Body of pancreas (tissue), 4 donors: ENCODE results near the gene LMBR1. TPM values are rescaled to one million over a fixed set of nuclear protein-coding genes. Genes with fewer than 3 reads are reported as not detected.

ENCODE experiments used
- ATAC-seq: fragments of 150-250 bp; one replicate; pipeline ENCODE4 v1.9.1; 2016
- DNase-seq, 4 donors: peaks; one replicate each; pipeline ENCODE4 v3.0.0-alpha.2; 2019
- H3K27ac ChIP-seq, 4 donors: fragments of 200-600 bp; sonication (generic); 1 replicate in 3 of 4; 2 replicates in 1 of 4; pipeline versions ENCODE4 v1.5.1 to v1.6.1; 2016 to 2019; ENCODE audit warnings: mild to moderate bottlenecking in 1 of 4, mixed read lengths in 1 of 4, moderate library complexity in 1 of 4
- H3K27me3 ChIP-seq, 2 donors: fragments of 200-600 bp; sonication (generic); one replicate each; pipeline ENCODE4 v1.6.0; 2016; ENCODE audit warnings: mild to moderate bottlenecking in 1 of 2
- H3K36me3 ChIP-seq, 2 donors: fragments of 200-600 bp; sonication (generic); replicated peaks in 1 of 2; 2 replicates each; pipeline ENCODE4 v1.5.1; 2016; ENCODE audit warnings: low read depth in 2 of 2; ENCODE audit not compliant: insufficient read depth in 1 of 2
- H3K4me1 ChIP-seq: fragments of 200-600 bp; sonication (generic); one replicate; pipeline ENCODE4 v1.6.0; 2016
- H3K4me3 ChIP-seq, 2 donors: fragments of 200-600 bp; sonication (generic); 1 replicate in 1 of 2; 2 replicates in 1 of 2; pipeline ENCODE4 v1.5.1; 2016 to 2019
- H3K9me3 ChIP-seq, 3 donors: fragments of 200-600 bp; sonication (generic); 1 replicate in 2 of 3; 2 replicates in 1 of 3; pipeline ENCODE4 v1.5.1; 2016
- CTCF ChIP-seq, 7 experiments: fragments of 450-650 bp in 4 of 7; fragments of 200-600 bp in 3 of 7; sonication (generic) in 3 of 7; IDR thresholded peaks; one replicate each; pipeline ENCODE4 v1.5.1; 2016 to 2019; ENCODE audit warnings: antibody characterized with exemption in 7 of 7
- POLR2A ChIP-seq, 3 donors: fragments of 450-650 bp; IDR thresholded peaks; one replicate each; pipeline ENCODE4 v1.6.1; 2016; ENCODE audit warnings: antibody characterized with exemption in 3 of 3, mild to moderate bottlenecking in 2 of 3
- WGBS, 2 donors: methylation state at CpG; one replicate each; pipeline ENCODE4 v1.1.5; 2017; 5-methylcytosine and 5-hydroxymethylcytosine counted together
- intact Hi-C: fragments of 100-400 bp; cut with DNase I; formaldehyde crosslinking; loops from one replicate; pipeline ENCODE4 v1.15.1; 2023
- total RNA-seq, 2 donors: library from RNA; depleted of rRNA; stranded (reverse); fragments of >200 nt; gene quantifications; one replicate each; pipeline ENCODE4 v1.1.0, GENCODE V29; 2016

The LMBR1 gene
- total RNA-seq, 2 donors from 2014 or later, result 23.4 to 54.0 TPM

- ATAC-seq (no peak), DNase-seq (no peak)
- H3K27me3 ChIP-seq, result no peaks in the 10 kb centered on the region
- no peak for TF ChIP-seq CTCF (IDR thresholded peaks at IDR 0.05)
- TF ChIP-seq POLR2A (IDR thresholded peaks at IDR 0.05), result no peak
- no peak overlapping the region for H3K4me3 ChIP-seq
- intact Hi-C loops, result no loop called here
- H3K36me3 ChIP-seq, result peaks cover 0 to 11% of the 10 kb centered on the region in 2 donors
- H3K9me3 ChIP-seq, result no peaks in the 10 kb centered on the region
- WGBS, 2 donors, result 82 to 86% methylated on average over 2 of the region's 2 CpGs
- H3K4me1 ChIP-seq, result no peaks in the 10 kb centered on the region
- H3K27ac ChIP-seq, result no peak overlapping the region
Measured at GRCh38 chr7:156682928-156683327, 210.1 kb downstream of the LMBR1 start.

DNA sequence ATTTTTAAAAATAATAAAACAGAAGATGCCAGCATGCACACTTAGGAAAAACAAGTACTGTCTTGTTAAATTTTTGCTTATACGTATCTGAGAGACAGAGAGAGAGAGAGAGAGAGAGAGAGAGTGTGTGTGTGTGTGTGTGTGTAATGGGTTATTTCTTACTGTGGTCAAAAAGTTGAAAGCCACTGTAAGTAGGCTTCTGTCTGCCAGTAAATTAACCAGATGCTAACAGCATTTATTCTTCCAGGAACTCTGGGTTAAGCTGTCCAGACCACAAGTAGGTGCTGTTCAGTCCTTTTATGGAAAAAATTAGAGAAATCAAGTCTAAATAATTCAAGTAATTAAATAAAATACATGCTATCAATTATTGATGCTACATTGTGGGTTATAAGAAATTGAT is 212.7 kb downstream of the LMBR1 start:
- DNase-seq (no peak), ATAC-seq (no peak)
- H3K4me1 ChIP-seq, result no peaks in the 10 kb centered on the region
- no peak overlapping the region for H3K27ac ChIP-seq
- H3K4me3 ChIP-seq, result no peak overlapping the region
- no peaks in the 10 kb centered on the region for H3K27me3 ChIP-seq
- TF ChIP-seq CTCF (IDR thresholded peaks at IDR 0.05), result no peak
- TF ChIP-seq POLR2A (IDR thresholded peaks at IDR 0.05), result no peak
- intact Hi-C loops, result no loop called here
- 82 to 93% methylated on average over 1 of the region's 1 CpG for WGBS, 2 donors
- H3K36me3 ChIP-seq, result peaks cover 5 to 12% of the 10 kb centered on the region in 2 donors
- no peaks in the 10 kb centered on the region for H3K9me3 ChIP-seq

DNA sequence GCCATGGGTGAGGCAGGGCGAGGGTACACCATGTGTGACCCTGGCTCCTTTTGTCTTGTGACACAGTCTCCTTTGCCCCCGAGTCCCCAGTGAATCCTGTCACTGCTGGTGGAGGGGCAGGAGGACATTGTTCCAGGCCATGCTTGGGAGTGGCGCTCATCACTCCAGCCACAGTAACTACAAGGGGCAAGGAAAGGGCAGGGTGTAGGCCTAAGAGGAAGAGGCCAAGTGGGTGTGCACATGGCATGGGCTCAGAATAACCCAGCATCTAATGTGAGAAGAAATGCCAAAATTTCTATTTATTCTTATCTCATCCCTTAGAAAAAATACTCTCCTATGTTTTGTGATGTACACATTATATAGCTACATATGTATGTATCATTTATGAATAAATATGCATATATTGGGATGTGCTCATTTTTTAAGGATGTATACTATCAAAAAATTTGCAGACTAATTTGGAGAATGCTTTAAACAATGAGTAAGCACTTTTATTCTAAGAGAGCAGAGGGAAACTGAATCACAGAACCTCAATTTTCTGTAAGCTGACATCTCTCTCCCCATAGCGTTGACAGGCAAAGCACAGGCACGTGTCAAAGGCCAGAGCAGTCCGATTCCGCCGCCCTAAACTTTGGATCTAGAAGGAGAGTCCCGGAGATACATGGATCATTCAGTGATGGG is 215.5 kb downstream of the LMBR1 start:
- H3K36me3 ChIP-seq, result peaks cover 5 to 9% of the 10 kb centered on the region in 2 donors
- no peak overlapping the region for H3K4me3 ChIP-seq
- 93 to 94% methylated on average over 9 of the region's 9 CpGs for WGBS, 2 donors
- ATAC-seq (no peak), DNase-seq (no peak)
- intact Hi-C loops, result no loop called here
- H3K9me3 ChIP-seq, result no peaks in the 10 kb centered on the region
- TF ChIP-seq CTCF (IDR thresholded peaks at IDR 0.05), result no peak
- no peak for TF ChIP-seq POLR2A (IDR thresholded peaks at IDR 0.05)
- no peaks in the 10 kb centered on the region for H3K4me1 ChIP-seq
- no peak overlapping the region for H3K27ac ChIP-seq
- no peaks in the 10 kb centered on the region for H3K27me3 ChIP-seq

GRCh38 chr7:156676263-156676662 is 216.7 kb downstream of the LMBR1 start:
- intact Hi-C loops, result no loop called here
- H3K4me1 ChIP-seq, result no peaks in the 10 kb centered on the region
- ATAC-seq, result no peak
- 97 to 98% methylated on average over 18 to 19 of the region's 19 CpGs for WGBS, 2 donors
- no peak for DNase-seq
- H3K36me3 ChIP-seq, result peaks cover 5 to 9% of the 10 kb centered on the region in 2 donors
- H3K4me3 ChIP-seq, result no peak overlapping the region
- H3K27me3 ChIP-seq, result no peaks in the 10 kb centered on the region
- no peak overlapping the region for H3K27ac ChIP-seq
- no peaks in the 10 kb centered on the region for H3K9me3 ChIP-seq
- TF ChIP-seq CTCF (IDR thresholded peaks at IDR 0.05), result no peak
- TF ChIP-seq POLR2A (IDR thresholded peaks at IDR 0.05), result no peak

GRCh38 chr7:156675721-156676120 is 217.3 kb downstream of the LMBR1 start:
- H3K9me3 ChIP-seq, result no peaks in the 10 kb centered on the region
- no peak for DNase-seq
- no peaks in the 10 kb centered on the region for H3K4me1 ChIP-seq
- TF ChIP-seq POLR2A (IDR thresholded peaks at IDR 0.05), result no peak
- no peak for TF ChIP-seq CTCF (IDR thresholded peaks at IDR 0.05)
- H3K4me3 ChIP-seq, result no peak overlapping the region
- no peak for ATAC-seq
- intact Hi-C loops, result no loop called here
- 83 to 86% methylated on average over 9 of the region's 9 CpGs for WGBS, 2 donors
- no peaks in the 10 kb centered on the region for H3K27me3 ChIP-seq
- no peak overlapping the region for H3K27ac ChIP-seq
- peaks cover 5 to 9% of the 10 kb centered on the region in 2 donors for H3K36me3 ChIP-seq
